HG03139 (cell line): ENCODE results near the gene PHF10.
"Not testable (repeated sequence)": the region's sequence is repeated elsewhere in the genome, so short reads cannot be mapped to it uniquely, and the experiment has no call there.

Experiments
- ATAC-seq: cut with Tn5 transposase; IDR thresholded peaks from one replicate; pipeline ENCODE4 v1.9.1; 2021; ENCODE audit not compliant: unreplicated experiment

PHF10 gene

GRCh38 chr6:169723200-169723909, 945 bp downstream of the PHF10 start:
- peak; percentile 26 for ATAC-seq

GRCh38 chr6:169722362-169723199, 1.7 kb downstream of the PHF10 start:
- ATAC-seq: peak; percentile 15

- ATAC-seq: no peak
Observed at GRCh38 chr6:169720207-169720855, 4.0 kb downstream of the PHF10 start.

- no peak for ATAC-seq
Observed at GRCh38 chr6:169719117-169719516, 5.2 kb downstream of the PHF10 start.

- no peak for ATAC-seq
Observed at GRCh38 chr6:169714595-169714994, 9.7 kb downstream of the PHF10 start.

GRCh38 chr6:169714178-169714577, 10.1 kb downstream of the PHF10 start:
- ATAC-seq: no peak

GRCh38 chr6:169710009-169710408, 14.3 kb downstream of the PHF10 start:
- no peak for ATAC-seq

- ATAC-seq: no peak
Observed at GRCh38 chr6:169709293-169709692, 15.0 kb downstream of the PHF10 start.

GRCh38 chr6:169707772-169708171, 16.5 kb downstream of the PHF10 start:
- no peak for ATAC-seq

- peak; percentile 14 for ATAC-seq
Observed at GRCh38 chr6:169702840-169703246, 21.5 kb downstream of the PHF10 start.

GRCh38 chr6:169701954-169702839, 22.1 kb downstream of the PHF10 start, which contains the start of the genes C6orf120 and WDR27:
C6orf120 (plus strand) TSS chr6:169702126; CDS start chr6:169702460, 334 bp downstream.
WDR27 (minus strand) TSS chr6:169702029; CDS start chr6:169689005, 13,024 bp downstream.
- peak; percentile 92 for ATAC-seq

- ATAC-seq: peak; percentile 8
Observed at GRCh38 chr6:169701311-169701953, 22.9 kb downstream of the PHF10 start.

GRCh38 chr6:169700296-169700695, 24.0 kb downstream of the PHF10 start:
- ATAC-seq: no peak

GRCh38 chr6:169697115-169697514, 27.2 kb downstream of the PHF10 start:
- not testable (repeated sequence) for ATAC-seq

- ATAC-seq: no peak
Observed at GRCh38 chr6:169695131-169695530, 29.2 kb downstream of the PHF10 start.

- ATAC-seq: no peak
Observed at GRCh38 chr6:169692516-169692915, 31.8 kb downstream of the PHF10 start.

GRCh38 chr6:169691260-169691659, 33.0 kb downstream of the PHF10 start:
- ATAC-seq: no peak

GRCh38 chr6:169689287-169689686, 35.0 kb downstream of the PHF10 start:
- no peak for ATAC-seq

GRCh38 chr6:169685860-169686259, 38.4 kb downstream of the PHF10 start:
- no peak for ATAC-seq

- no peak for ATAC-seq
Observed at GRCh38 chr6:169684056-169684455, 40.2 kb downstream of the PHF10 start.
